ENCODE data around the gene EEF1AKMT2.
"Not testable (repeated sequence)": the region's sequence is repeated elsewhere in the genome, so short reads cannot be mapped to it uniquely, and the experiment has no call there.

The EEF1AKMT2 gene

DNA sequence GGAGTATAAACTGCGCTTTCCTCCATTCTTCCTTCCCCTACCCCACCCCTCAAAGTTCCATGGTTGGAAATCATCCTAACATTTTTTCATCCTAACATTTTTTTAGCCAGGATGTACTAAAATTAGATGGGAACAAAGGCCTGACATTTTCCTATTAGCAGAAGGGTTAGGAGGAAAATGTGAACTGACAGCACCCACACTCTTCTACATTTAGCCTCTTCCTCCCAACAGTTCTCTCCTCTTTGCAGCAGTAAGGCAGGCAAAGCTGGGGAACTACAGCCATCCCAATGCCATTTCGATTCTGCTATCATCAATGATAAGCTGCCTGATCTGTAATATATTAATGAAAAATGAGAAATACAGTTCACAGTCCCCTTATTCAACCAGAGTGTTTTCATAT is 36.1 kb downstream of the EEF1AKMT2 start:
- peak; percentile 45 for DNase-seq (ENCODE audit: low spot score)

- no peak for DNase-seq (ENCODE audit: low spot score)
These were observed 37.5 kb downstream of the EEF1AKMT2 start for GRCh38 chr10:124754227-124754626.

DNA sequence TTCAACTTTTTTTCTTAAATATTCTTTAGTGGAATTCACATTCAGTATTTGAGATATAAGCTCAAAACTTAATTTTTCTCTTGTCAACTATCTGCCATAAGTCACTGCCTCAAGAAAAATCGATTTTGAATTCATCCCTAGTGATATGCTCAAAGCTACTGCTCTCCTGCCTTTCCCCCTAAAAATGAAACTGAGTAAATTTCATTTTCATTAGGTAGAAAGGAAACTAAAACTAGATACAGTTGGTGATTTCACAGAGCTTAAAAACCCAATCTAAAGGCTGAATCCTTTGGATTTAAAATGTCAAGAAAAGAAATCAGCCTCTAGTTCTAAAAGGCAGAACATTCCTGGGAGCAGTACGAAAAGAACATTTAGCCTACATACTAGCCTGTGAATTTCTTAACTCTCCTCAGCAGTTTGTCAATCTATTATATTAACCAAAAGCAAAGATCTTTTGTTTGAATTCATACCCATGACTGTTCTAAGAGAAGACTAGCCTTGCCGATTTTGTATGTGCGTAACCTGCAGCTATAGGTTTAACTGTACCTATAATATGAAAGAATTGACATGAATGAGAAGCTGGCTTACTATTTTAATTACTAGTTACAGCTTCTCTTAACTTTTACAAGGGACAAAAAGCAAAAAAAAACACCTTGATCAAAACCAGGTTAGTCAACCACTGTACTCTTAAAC is 42.6 kb downstream of the EEF1AKMT2 start:
- no peak for DNase-seq (ENCODE audit: low spot score)

DNA sequence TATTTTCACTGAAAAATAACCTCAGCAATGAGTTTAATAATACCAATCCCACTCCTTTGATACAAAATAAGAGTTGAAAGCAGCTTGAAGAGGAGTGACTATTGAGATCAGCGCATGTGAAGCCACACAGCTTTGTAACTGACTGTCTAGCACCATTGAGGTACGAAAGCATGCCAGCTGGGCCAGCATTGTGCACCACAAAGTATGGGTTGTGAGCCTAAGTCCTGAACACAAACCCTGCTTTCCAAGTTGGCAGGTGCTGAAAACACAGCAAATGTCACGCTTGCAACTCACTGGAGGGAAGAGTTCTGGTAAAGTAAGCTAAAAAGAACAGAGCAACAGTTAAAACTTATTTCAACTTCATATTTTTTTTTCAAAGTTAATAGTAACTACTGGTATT is 43.5 kb downstream of the EEF1AKMT2 start:
- DNase-seq (ENCODE audit: low spot score) = peak; percentile 7

DNA sequence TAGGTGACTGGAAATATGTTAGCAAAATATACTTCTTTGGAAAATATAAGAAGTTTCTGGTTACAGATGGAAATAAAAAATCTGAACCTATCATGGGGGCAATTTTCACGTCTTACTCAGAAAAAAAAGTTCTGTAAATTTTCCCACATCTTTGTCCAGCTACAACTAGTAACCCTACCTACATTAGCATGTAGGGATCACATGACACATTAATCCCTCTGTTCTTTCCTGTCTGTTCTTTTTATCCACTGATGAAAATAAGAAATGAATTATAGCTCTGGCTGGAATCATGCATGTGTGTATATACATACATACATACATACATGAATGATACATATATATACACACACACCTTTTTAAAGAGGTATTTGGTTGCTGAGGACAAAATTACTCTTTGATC is 43.9 kb downstream of the EEF1AKMT2 start:
- DNase-seq (ENCODE audit: low spot score) = no peak

GRCh38 chr10:124746992-124747391 is 44.7 kb downstream of the EEF1AKMT2 start:
- no peak for DNase-seq (ENCODE audit: low spot score)

- DNase-seq (ENCODE audit: low spot score) = not testable (repeated sequence)
These were observed 45.2 kb downstream of the EEF1AKMT2 start for GRCh38 chr10:124746447-124746846.

DNA sequence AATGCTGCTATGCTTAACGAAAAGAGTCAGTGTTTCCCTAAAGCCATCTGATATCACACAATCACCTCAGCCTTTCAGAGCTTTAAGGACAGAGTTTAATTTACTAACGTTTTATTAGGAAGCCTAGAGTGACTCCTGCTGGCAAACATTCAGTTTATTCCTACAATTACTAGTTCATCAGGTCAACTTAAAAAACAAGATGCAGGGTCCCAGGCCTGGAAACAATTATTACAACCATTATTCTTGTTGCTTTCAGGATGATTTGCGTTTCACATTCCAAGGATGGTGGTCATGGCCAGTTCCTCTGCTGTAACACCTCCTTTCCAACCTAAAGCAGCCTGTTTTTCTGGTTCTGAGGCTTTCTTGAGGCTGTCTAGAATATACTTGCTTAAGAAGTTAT is 46.0 kb downstream of the EEF1AKMT2 start:
- peak; percentile 59 for DNase-seq (ENCODE audit: low spot score)

DNA sequence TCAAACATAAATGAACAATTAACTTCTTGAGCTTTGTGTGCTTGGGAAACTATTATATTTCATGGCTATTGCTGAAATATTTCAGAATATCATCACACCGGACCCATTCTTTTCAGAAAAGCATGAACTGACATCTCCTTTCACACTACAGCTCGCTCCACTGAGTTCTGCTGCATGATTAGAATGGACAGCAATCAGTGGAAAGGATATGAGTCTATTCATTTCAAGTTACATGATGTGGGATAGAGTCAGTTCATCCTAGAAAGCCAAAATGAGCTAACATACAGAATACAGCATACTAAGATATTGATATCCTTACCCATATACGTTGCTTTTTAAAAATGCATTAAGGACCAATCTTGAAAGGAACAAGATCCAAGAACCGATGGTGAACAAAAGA is 46.4 kb downstream of the EEF1AKMT2 start:
- no peak for DNase-seq (ENCODE audit: low spot score)

DNA sequence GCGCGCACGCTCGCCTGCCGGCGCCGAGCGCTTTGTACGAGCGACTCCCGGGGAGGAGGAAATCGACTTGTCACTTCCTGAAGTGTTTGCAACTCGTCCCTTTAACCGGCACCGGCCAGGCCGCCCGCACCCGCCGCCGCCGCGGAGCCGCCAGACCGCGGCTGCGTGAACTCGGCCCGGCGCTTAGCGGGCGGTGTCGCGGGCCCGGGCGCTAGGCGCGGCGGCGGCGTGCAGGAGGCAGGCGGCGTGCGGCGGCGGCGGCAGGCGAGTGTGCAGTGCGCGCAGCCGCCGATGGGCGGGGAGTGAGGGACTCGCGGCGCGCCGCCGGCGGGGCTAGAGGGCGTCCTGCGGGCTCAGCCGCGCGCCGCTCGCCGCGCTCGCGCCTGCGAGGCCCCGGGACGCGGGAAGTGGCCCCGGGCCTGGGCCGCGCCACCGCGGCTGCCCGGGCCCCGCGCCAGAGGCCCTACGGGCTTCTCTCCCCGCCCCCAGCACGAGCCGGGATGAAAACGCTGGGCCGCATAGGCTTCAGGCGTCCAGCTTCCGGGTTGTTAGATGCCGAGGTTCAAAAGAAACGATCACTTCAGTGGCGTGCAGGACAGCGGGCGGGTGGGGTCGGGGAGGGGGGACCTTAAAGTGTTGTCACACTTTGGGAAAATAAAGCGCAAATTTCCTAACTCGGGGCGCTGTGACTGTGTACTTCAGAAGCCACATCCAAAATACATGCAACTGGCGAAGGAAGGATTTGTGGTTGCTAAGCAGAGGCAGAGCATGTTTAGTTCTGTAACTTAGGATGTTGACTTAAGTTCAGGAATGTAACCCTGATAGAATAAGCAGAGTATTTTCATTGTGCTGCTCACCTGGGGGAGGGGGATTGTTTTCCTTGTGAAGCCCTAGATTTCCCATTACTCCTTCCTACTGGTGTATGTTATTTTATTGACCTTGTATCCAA is 47.3 kb downstream of the EEF1AKMT2 start, which contains the start of gene FAM53B:
FAM53B (minus strand) TSS at position 277 of the 949 bp plus-strand sequence. CDS start 37,665 bp downstream, outside the sequence.
- DNase-seq (ENCODE audit: low spot score) = peak; percentile 90

- DNase-seq (ENCODE audit: low spot score) = peak; percentile 25
These were observed 48.2 kb downstream of the EEF1AKMT2 start for GRCh38 chr10:124743191-124744101.

DNA sequence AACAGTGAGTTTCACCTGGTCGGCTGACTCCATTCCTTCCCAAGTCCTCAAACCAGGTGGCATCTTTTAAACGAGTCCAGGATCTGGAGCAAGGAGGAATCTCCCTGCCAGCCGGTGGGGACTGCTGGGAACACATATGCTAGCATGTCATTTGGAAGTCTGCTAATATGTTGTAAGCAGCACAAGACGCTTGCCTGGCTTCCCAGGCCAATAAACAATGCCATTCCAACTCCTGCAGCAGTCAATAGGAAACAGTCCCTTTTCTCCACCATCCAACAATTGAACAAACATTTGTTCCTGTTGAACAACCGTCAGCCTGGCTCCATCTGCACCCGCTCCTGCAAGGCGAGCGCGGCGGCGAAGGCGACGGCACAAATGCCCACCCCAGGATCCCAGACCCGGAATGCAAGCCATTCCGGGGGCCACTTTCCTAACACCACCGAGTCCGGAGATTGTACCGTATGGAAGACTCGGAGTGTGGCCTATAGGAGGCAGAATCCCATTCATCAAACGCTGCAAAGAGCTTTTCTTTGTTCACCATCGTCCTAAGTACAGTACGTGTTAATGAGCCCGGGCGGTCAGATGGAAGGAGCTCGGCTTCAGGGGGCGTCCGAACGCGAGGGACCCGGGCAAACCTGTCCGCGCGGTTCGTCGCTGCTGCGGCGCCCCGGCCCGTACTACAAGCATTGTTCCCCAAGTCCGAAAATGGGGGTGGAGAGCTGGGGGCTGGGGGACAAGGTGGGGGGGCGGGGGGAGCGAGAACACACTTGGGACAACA is 49.1 kb downstream of the EEF1AKMT2 start:
- DNase-seq (ENCODE audit: low spot score) = peak; percentile 62

GRCh38 chr10:124741922-124742412 is 49.7 kb downstream of the EEF1AKMT2 start:
- DNase-seq (ENCODE audit: low spot score) = peak; percentile 40

DNA sequence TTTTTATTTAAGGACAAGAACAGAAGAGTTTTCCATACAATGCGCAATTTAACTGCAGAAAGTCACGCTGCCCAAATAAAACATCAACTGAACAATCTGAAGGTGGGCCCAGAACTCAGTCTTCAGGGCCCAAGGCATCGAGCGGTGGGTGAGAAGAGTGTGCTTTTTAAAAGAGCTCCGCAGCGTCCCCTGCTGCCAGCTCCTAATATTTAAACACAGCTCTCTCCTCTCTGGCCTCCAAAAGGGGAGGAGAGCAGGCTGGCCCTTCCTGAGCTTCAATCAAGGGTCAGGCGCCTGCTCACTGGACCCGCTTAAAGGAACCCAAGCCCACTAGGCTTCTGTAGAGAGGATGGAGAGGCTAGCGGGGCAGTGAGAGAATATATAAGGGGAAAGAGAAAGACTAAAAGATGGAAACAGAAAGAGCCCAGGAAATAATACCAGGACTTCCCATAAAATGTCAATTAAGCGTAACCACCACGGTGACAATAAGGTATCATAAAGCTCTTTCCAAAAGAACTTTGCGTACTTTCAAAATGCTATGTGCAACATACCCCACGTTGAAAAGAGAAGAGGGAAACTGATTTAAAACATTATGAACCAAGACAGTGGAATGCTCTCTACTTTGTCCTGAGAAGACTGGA is 50.3 kb downstream of the EEF1AKMT2 start:
- peak; percentile 89 for DNase-seq (ENCODE audit: low spot score)

DNA sequence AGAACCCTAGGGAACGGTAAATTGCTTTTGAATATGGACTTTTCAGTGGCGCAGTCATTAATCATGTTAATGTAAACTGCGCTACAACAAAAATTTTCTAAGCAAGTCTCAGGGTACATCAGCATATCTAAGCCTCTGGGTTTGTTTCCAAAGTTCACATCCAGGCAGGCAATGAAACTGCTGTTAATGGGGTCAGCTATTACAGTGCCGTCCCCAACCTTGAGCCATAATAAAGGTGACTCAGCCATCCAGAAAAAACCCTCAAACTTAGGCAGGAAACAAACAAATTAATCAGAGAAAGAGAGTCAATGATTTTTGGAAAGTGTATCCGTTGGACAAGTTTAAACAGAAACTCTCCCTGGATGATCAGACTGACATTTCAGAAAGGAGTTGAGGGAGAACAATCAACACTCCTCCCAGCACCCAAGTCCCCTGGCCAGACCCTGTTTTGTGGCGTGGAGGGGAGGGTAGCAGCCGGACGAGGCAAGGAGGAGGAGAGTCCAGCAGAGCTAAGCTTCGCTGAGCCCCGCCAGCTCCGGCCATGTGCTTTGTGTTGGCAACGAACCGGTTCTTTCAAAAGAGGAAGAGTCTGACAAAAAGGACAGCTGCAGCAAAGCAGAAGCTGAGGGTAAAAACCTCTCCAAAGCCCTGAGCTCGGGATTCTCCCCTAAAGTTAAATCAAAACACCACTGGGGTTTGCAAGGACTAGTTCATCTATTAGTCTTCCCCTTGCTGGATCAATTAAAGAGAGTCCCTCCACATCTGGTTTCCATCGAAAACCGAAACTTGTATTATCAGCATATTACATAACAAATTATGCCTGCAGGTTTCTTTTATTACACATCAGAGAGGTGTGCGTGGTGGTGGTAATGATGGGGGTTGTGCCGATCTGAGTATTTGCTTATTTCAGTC is 51.1 kb downstream of the EEF1AKMT2 start:
- DNase-seq (ENCODE audit: low spot score) = peak; percentile 83

DNA sequence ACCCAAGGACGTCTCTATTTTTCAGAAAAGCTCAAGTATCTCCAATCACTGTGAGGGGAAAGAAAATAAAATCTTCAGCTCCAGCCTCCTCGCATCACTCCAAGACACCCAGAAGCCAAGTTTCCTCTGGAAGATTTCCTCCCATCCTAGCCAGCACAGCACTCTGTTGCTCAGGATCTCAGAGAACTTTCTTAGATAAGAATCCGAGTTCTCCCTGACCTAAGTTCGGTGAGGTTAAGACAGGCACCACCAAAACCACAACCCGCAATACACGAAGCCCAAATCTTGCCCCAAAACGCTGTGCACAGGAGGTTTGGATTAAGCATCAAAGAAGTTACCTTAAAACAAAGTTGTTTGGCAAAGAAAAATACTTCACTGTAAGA is 51.7 kb downstream of the EEF1AKMT2 start:
- peak; percentile 7 for DNase-seq (ENCODE audit: low spot score)

DNA sequence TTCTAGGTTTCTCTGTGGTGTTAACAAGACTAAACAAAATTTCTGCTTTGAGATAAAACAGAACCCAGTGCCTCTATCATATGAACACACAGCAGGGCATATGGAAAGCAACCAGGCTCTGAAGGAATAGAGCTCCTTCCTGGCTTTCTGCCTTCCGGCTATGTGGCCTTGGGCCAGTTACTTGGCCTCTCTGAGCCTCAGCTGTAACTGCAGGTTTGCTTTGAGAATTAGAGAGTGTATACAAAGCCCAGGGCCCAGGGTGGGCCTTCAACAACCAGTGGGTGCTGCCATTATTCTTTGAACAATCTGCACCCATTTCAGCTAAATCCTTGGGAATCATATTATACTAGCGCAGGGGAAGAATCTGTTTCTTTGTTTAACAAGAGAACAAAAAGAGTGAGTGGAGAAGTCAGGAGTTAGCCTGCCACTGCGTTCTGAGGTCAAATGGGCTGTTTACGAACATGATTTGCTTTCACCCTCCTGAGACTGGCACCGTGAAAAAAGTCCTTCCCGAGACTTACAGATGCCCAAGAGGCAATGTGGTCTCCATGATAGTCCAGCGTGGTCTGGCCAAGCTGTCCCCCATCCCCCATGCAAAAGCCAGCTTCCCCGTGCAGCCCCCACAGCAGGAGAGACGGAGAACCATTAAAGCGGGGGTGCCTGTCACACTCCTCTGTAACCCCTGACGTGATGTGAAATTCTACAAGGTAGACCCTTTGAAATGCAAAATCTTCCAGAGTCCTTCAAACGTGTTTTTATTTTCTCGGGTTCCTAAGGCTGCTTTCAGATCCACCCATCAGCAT is 52.4 kb downstream of the EEF1AKMT2 start:
- DNase-seq (ENCODE audit: low spot score) = peak; percentile 12

GRCh38 chr10:124738441-124738840 is 53.2 kb downstream of the EEF1AKMT2 start:
- no peak for DNase-seq (ENCODE audit: low spot score)

Measured in Ammon's horn (tissue), 1 donor.